GM19372 (cell line): Measurements from ENCODE around the gene ALOX5.
"Not testable (repeated sequence)": the region's sequence is repeated elsewhere in the genome, so short reads cannot be mapped to it uniquely, and the experiment has no call there.

Source experiments
- ATAC-seq: cut with Tn5 transposase; IDR thresholded peaks from one replicate; pipeline ENCODE4 v1.9.1; 2021; ENCODE audit warnings: mild to moderate bottlenecking, low read depth, moderate library complexity; ENCODE audit not compliant: unreplicated experiment

Gene ALOX5

GRCh38 chr10:45403151-45403550, 29.1 kb downstream of the ALOX5 start:
- no peak for ATAC-seq

DNA sequence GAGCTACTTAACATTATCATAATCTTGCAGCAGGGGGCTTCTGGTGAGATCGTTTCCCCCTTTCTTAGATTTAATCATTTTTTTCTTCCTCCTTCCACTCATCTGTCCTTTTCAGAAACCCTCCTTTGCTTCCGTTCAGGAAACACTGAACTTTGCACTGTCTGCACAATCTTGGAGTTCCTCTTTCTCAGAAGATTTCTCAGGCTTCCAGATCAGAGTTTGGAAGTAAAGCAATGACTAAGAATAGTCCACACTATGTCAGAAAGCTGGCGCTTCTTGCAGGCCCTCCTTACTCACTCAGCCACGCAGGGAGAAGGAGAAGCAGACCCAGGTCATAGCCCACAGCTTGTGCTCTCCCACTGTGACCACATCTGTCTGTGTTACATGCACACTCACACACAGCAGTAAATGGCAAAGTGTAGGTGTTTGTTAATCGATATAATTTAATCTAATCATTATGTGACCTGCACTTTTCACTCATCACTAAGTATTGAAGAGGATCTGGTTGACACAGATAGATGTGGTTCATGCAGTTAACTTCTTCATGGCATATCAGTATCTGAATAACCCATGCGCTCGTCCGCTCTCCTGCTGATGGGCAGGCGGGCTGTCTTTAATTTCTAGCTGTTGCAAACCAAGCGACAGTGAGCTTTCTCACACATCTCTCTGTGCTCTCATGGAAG, 30.2 kb downstream of the ALOX5 start:
- ATAC-seq: no peak

GRCh38 chr10:45404770-45405120, 30.7 kb downstream of the ALOX5 start:
- no peak for ATAC-seq

GRCh38 chr10:45407542-45407941, 33.5 kb downstream of the ALOX5 start:
- ATAC-seq: no peak

DNA sequence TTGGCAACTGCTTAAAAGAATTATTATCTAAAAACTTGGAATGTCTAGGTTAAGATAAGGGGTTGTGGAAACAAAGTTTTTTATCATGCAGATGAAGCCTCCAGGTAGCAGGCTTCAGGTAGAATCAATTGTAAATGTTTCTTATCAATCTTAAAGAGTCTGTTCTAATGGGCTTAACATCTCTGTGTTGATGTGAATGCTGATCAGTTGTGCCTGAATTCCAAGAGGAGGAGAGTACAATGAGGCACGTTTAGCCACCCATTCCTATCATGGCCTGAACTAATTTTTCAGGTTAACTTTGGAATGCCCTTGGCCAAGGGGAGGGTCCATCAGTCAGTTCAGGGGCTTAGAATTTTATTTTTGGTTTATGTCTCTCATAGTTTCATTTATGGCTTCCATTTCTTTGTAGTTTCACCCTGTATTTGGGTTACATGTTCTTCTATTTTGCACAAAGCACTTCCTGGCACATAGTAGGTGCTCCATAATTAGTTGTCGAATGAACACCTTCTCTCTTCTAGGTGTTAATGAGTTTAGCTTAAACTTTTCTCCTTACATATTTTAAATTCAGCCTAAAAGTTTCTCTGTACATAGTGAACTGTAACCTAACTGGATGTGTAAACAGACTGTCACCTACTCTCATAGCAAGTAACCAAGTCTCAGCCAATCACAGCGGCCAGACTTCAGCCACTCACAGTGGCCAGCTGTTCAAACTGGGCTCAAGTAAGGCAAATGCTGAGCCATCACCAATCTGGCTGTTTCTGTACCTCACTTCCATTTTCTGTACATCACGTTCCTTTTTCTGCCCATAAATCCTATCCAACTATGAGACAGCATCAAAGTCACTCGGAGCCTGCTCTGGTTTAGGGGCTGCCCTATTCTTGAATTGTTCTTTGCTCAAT, 34.7 kb downstream of the ALOX5 start:
- no peak for ATAC-seq

- ATAC-seq: not testable (repeated sequence)
These were observed 35.3 kb downstream of the ALOX5 start for GRCh38 chr10:45409347-45409746.

GRCh38 chr10:45409782-45410181, 35.8 kb downstream of the ALOX5 start:
- no peak for ATAC-seq

GRCh38 chr10:45410489-45410806, 36.4 kb downstream of the ALOX5 start:
- ATAC-seq: no peak

- no peak for ATAC-seq
These were observed 37.0 kb downstream of the ALOX5 start for GRCh38 chr10:45410807-45411606.

DNA sequence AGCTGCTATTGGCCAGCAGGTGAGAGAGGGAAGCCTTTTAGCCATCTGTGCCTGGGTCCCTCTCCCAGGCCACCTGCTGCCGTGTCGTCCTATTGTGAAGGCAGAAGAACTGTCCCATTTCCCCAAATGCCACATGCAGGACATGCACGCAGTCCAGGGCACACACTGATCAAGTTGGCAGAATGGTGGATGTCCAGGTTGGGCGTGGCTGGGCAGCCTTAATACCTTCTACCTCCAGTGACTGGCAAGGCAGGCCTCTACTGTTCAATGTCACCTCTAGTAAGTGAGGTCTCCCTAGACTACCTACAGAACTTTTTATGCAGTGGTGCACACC, 37.6 kb downstream of the ALOX5 start:
- no peak for ATAC-seq

DNA sequence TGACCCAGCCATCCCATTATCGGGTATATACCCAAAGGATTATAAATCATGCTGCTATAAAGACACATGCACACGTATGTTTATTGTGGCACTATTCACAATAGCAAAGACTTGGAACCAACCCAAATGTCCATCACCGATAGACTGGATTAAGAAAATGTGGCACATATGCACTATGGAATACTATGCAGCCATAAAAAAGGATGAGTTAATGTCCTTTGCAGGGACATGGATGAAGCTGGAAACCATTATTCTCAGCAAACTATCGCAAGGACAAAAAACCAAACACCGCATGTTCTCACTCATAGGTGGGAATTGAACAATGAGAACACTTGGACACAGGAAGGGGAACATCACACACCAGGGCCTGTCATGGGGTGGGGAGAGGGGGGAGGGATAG, 41.0 kb downstream of the ALOX5 start:
- not testable (repeated sequence) for ATAC-seq

- ATAC-seq: no peak
These were observed 42.6 kb downstream of the ALOX5 start for GRCh38 chr10:45416603-45417002.

GRCh38 chr10:45417746-45418145, 43.7 kb downstream of the ALOX5 start:
- no peak for ATAC-seq

- no peak for ATAC-seq
These were observed 44.4 kb downstream of the ALOX5 start for GRCh38 chr10:45418417-45418848.

DNA sequence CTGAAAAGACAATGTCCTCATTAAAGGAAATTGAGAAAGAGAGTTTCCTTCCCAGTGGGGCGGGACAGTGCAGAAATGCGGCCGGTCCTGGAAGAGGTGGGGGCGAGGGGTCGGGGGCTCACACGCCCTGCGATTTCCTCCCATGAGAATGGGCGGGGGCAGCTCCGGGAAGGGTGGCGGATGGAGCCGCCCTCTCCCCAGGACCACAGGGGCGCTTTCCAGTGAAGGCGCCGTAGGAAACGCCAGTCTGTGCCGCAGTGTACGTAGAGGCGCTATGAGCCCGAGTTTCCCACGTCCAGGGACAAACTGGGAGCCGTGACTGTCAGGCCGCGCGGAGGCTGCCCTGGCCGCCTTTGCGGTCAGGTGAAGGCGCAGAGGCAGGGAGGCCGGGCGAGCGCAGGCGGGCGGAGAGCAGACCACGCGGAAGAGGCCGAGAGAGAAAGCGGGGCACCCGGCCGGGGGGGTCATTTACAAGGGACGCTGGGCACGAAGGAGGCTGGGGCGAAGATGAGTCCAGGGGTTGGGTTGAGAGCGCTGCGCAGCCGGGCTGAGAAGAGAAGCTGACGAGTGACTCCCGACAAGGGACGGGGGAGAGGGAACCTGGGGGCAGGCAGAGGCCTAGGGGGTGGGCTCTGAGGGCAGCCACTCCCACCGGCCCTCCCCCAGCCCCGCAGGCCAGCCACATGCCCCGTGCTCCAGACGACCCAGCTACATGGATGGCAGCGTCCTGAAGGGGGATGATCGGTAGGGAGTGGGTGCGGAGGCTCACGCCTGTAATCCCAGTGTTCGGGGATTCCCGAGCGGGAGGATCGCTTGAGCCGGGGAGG, 45.0 kb downstream of the ALOX5 start:
- peak; percentile 60 for ATAC-seq

DNA sequence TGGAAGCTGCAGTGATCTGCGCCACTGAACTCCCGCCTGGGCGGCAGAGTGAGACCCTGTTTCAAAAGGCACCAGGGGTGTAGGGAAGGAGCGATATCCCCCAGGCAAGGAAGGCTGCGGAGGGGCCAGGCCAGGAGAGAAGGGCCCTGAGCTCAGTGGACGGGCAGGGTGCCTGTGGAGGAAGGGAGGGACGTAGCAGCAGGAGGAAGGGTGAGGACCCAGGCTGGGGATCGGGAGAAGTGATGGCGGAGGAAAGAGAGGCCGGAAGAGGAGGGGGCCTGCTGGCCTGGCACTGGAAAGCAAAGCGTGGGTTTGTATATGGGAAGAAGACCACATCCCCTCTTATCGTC, 45.6 kb downstream of the ALOX5 start:
- peak; percentile 5 for ATAC-seq

- ATAC-seq: peak; percentile 47
These were observed 46.6 kb downstream of the ALOX5 start for GRCh38 chr10:45420453-45421192.

DNA sequence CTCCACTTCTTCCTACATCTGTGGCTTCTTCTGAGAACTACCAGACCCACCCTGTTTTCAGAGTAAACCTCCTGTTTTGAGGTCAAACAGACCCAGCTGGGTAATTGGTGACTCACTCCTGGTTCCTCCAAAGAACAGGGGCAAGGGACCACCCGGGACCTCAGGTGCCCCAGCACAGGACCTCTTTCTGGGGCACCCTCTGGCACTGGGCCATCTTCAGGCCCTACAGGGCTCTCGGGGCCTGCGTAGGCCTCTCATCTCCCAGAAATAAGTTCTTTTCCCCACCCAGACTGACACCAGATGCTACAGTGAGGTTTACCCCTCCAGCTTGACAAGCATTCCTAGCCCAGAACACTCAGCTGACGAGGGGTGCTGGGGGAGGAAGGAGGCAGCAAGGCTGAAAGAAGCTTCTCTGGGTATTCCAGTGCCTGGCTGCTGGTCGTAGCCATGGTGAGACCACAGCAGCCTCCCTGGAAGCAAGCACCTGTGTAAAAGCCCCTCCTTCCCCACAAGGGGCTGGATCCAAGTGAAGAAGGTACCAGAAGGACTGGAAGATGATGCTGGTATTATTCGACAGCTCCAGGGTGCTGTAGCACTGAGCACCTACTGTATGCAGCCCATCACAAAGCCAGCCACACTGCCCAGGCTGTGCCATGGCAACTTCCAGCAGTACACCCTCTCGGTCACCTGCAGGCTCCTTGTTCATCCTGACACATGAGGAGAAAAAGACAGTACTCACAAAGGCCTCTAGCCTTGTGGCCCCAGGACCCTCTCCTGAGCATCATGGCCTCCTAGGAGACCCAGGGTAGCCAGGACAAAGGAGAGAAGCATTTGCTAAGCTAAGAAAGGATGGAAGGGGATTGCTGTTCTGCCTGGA, 47.4 kb downstream of the ALOX5 start:
- ATAC-seq: no peak
